Measurements from ENCODE around the gene MN1.

The MN1 gene

GRCh38 chr22:27799827-27800249 is 1.7 kb downstream of the MN1 start:
- Histone ChIP-seq H3K9me3 (ENCODE audit: control insufficient read depth, insufficient read depth, low read length) (no peaks in the 10 kb centered on the region), H3K27me3 (ENCODE audit: control insufficient read depth, insufficient read depth, low read length) (peaks cover 50% of the 10 kb centered on the region), H3K27ac (ENCODE audit: low read length) (no peak overlapping the region), H3K36me3 (ENCODE audit: control insufficient read depth, insufficient read depth, low read length) (no peaks in the 10 kb centered on the region), H3K4me3 (ENCODE audit: low read length) (no peak overlapping the region), H3K4me1 (ENCODE audit: control insufficient read depth, insufficient read depth, low read length) (peaks cover 13% of the 10 kb centered on the region)
- DNase-seq (ENCODE audit: low read depth, low spot score), result no peak
- WGBS (ENCODE audit: insufficient coverage, insufficient read length), result no CpG with 5 or more reads among the region's 40 CpGs

DNA sequence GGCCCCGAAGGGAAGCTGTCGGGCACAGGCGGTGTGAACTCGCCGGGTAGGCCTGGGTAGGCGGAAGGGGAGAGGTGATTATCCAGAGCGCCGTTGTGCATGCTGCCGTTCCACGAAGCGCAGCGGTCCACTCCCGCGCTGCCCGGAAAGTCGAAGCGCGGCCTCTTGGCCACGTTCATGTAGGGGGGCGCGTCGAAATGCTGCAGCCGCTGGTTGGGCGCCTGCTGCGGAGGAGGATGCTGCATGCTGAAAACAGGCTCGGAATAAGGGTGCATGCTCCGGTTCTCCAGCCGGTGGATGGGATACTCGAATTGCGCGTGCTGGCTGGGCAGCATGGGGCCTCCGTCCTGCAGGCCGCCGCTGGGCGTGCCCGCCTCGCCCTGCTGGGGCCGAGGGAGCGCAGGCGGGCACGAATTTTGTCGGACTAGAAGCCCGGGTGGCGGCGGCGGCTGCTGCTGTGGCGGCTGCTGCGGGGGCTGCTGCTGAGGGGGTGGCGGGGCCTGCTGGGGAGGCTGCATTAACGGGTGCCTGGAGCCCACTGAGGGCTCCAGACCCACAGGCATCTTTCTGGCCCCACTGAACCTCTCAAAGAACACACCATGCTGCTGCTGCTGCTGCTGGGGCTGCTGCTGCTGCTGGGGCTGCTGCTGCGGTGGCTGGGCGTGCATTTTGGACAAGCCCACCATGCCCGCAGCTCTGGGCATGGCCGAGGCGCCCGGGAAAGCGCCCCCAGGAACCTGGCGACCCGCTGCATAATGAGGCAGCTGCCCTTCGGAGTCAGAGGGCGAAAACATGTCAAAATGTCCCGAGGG is 2.3 kb downstream of the MN1 start:
- whole genome bisulfite sequencing (ENCODE audit: insufficient coverage, insufficient read length), result no CpG with 5 or more reads among the region's 62 CpGs
- H3K9me3 ChIP-seq (ENCODE audit: control insufficient read depth, insufficient read depth, low read length), result no peaks in the 10 kb centered on the region
- DNase-seq (ENCODE audit: low read depth, low spot score), result no peak
- no peaks in the 10 kb centered on the region for H3K36me3 ChIP-seq (ENCODE audit: control insufficient read depth, insufficient read depth, low read length)
- no peak overlapping the region for H3K4me3 ChIP-seq (ENCODE audit: low read length)
- no peak overlapping the region for H3K27ac ChIP-seq (ENCODE audit: low read length)
- peaks cover 13% of the 10 kb centered on the region for H3K4me1 ChIP-seq (ENCODE audit: control insufficient read depth, insufficient read depth, low read length)
- peaks cover 50% of the 10 kb centered on the region for H3K27me3 ChIP-seq (ENCODE audit: control insufficient read depth, insufficient read depth, low read length)

- WGBS (ENCODE audit: insufficient coverage, insufficient read length), result no CpG with 5 or more reads among the region's 44 CpGs
- Histone ChIP-seq H3K4me1 (ENCODE audit: control insufficient read depth, insufficient read depth, low read length) (peaks cover 14% of the 10 kb centered on the region), H3K27me3 (ENCODE audit: control insufficient read depth, insufficient read depth, low read length) (peaks cover 50% of the 10 kb centered on the region), H3K4me3 (ENCODE audit: low read length) (no peak overlapping the region), H3K36me3 (ENCODE audit: control insufficient read depth, insufficient read depth, low read length) (no peaks in the 10 kb centered on the region), H3K9me3 (ENCODE audit: control insufficient read depth, insufficient read depth, low read length) (no peaks in the 10 kb centered on the region), H3K27ac (ENCODE audit: low read length) (no peak overlapping the region)
- DNase-seq (ENCODE audit: low read depth, low spot score), result no peak
Observed at GRCh38 chr22:27798511-27799014, 3.0 kb downstream of the MN1 start.

- no peak for DNase-seq (ENCODE audit: low read depth, low spot score)
- no peaks in the 10 kb centered on the region for H3K36me3 ChIP-seq (ENCODE audit: control insufficient read depth, insufficient read depth, low read length)
- H3K4me3 ChIP-seq (ENCODE audit: low read length), result no peak overlapping the region; the same call in 1 of the 2 replicates
- no peak overlapping the region for H3K27ac ChIP-seq (ENCODE audit: low read length)
- H3K9me3 ChIP-seq (ENCODE audit: control insufficient read depth, insufficient read depth, low read length), result no peaks in the 10 kb centered on the region
- peaks cover 14% of the 10 kb centered on the region for H3K4me1 ChIP-seq (ENCODE audit: control insufficient read depth, insufficient read depth, low read length)
- no CpG with 5 or more reads among the region's 86 CpGs for WGBS (ENCODE audit: insufficient coverage, insufficient read length)
- peaks cover 48% of the 10 kb centered on the region for H3K27me3 ChIP-seq (ENCODE audit: control insufficient read depth, insufficient read depth, low read length)
Observed at GRCh38 chr22:27797520-27798391, 3.8 kb downstream of the MN1 start.

DNA sequence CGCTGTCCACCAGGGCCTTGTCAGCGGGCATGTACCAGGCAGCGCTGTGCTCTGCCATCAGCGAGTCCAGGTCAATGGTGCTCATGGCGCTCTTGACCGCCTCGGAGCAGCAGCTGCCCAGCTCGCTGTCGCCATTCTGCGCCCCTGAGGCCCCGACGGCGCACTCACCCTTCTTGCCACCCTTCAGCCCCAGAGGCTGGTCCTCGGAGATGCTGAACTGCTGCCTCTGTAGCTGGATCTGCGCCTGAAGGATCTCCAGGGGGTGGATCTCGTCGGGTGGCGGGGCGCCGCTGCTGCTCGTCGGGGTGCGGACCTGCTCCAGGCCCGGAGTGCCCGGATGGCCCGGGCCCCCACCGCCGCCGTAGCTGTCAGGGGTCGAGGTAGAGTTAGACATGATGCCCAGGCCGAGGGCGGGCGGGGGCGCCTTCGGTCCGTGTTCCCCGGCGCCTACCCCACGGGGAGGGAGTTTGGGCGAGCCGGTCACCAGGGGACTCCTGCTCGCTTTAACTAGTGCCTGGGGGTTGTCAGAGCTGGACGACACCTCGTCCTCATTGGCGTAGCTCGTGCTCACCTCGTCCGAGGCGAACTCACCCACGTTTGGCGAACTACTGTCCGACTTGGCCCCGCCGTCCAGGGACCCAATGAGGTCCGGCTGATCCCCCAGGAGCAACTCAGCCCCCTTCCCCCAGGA is 4.6 kb downstream of the MN1 start:
- peaks cover 42% of the 10 kb centered on the region for H3K27me3 ChIP-seq (ENCODE audit: control insufficient read depth, insufficient read depth, low read length)
- no peaks in the 10 kb centered on the region for H3K36me3 ChIP-seq (ENCODE audit: control insufficient read depth, insufficient read depth, low read length)
- no CpG with 5 or more reads among the region's 55 CpGs for WGBS (ENCODE audit: insufficient coverage, insufficient read length)
- no peak for DNase-seq (ENCODE audit: low read depth, low spot score)
- H3K27ac ChIP-seq (ENCODE audit: low read length), result no peak overlapping the region
- no peaks in the 10 kb centered on the region for H3K9me3 ChIP-seq (ENCODE audit: control insufficient read depth, insufficient read depth, low read length)
- H3K4me3 ChIP-seq (ENCODE audit: low read length), result peak overlapping the region; percentile 3; the same call in 1 of the 2 replicates
- peaks cover 14% of the 10 kb centered on the region for H3K4me1 ChIP-seq (ENCODE audit: control insufficient read depth, insufficient read depth, low read length)

DNA sequence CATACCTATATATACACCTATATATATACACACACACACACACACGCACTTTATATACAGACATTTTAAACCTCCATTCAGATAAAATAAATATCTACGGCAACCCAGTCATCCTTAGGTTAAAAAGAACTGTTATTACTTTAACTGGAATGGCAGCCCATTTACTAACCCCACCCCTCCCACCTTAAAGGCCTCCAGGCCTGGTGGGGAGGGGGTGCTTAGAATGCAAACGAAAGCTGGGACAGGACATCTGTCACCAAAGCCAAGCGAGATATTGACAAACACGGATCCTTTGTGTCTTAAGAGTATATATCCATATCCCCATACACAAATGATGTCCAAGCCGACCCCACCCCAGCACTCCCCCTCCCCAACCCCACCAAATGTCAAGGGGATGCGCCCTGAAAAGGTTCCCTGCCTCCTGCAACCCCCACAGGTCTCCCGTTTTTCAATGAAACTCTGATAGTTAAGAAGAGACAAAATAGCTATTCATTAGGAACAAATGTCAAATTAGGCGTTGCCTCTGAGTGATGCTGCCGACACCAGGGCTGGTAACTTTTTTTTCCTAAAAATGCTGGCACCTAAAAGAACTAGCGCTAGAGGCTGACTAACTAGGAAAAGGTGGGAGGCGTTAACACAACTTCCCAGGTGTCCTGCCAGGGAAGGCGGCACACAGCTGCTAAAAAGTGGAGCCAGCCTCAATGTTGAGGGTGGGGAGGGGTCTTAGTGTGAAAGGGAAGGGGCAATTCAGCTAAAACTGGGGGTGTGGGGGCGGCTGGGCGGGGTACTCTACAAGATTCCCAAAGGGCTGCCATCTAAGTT is 5.6 kb downstream of the MN1 start:
- H3K4me3 ChIP-seq (ENCODE audit: low read length), result no peak overlapping the region
- no CpG with 5 or more reads among the region's 15 CpGs for WGBS (ENCODE audit: insufficient coverage, insufficient read length)
- no peaks in the 10 kb centered on the region for H3K9me3 ChIP-seq (ENCODE audit: control insufficient read depth, insufficient read depth, low read length)
- no peak for DNase-seq (ENCODE audit: low read depth, low spot score)
- H3K27ac ChIP-seq (ENCODE audit: low read length), result no peak overlapping the region
- H3K4me1 ChIP-seq (ENCODE audit: control insufficient read depth, insufficient read depth, low read length), result peaks cover 19% of the 10 kb centered on the region
- H3K27me3 ChIP-seq (ENCODE audit: control insufficient read depth, insufficient read depth, low read length), result peaks cover 44% of the 10 kb centered on the region
- H3K36me3 ChIP-seq (ENCODE audit: control insufficient read depth, insufficient read depth, low read length), result no peaks in the 10 kb centered on the region

- Histone ChIP-seq H3K27me3 (ENCODE audit: control insufficient read depth, insufficient read depth, low read length) (peaks cover 43% of the 10 kb centered on the region), H3K4me1 (ENCODE audit: control insufficient read depth, insufficient read depth, low read length) (peaks cover 24% of the 10 kb centered on the region), H3K36me3 (ENCODE audit: control insufficient read depth, insufficient read depth, low read length) (no peaks in the 10 kb centered on the region), H3K9me3 (ENCODE audit: control insufficient read depth, insufficient read depth, low read length) (no peaks in the 10 kb centered on the region), H3K27ac (ENCODE audit: low read length) (no peak overlapping the region), H3K4me3 (ENCODE audit: low read length) (0 out of 2 replicates have a peak overlapping the region, but pooled peaks have one; percentile 2)
- no peak for DNase-seq (ENCODE audit: low read depth, low spot score)
- no CpG with 5 or more reads among the region's 14 CpGs for WGBS (ENCODE audit: insufficient coverage, insufficient read length)
Observed at GRCh38 chr22:27795053-27795452, 6.5 kb downstream of the MN1 start.

DNA sequence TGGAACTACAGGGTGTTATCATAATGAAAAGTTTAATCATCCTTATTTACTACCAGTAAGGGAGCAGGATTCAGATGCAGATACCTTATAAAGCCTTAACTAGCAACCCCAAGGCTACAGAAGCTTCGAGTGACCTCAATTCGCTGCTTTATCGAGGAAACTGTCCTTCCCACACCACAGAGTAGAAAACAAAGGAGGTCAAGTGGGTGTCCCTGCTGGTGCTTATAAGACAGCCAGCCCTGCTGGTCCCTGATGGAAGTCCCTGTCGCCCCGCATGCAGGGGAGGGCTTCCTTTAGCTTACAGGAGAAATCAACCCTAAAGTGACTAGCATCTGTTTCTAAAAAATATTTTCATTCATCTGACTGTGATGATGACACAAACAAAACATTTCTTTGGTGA is 7.3 kb downstream of the MN1 start:
- no CpG with 5 or more reads among the region's 5 CpGs for WGBS (ENCODE audit: insufficient coverage, insufficient read length)
- H3K27me3 ChIP-seq (ENCODE audit: control insufficient read depth, insufficient read depth, low read length), result peaks cover 36% of the 10 kb centered on the region
- no peak overlapping the region for H3K4me3 ChIP-seq (ENCODE audit: low read length)
- H3K4me1 ChIP-seq (ENCODE audit: control insufficient read depth, insufficient read depth, low read length), result peaks cover 21% of the 10 kb centered on the region
- no peak overlapping the region for H3K27ac ChIP-seq (ENCODE audit: low read length)
- H3K36me3 ChIP-seq (ENCODE audit: control insufficient read depth, insufficient read depth, low read length), result no peaks in the 10 kb centered on the region
- H3K9me3 ChIP-seq (ENCODE audit: control insufficient read depth, insufficient read depth, low read length), result no peaks in the 10 kb centered on the region
- no peak for DNase-seq (ENCODE audit: low read depth, low spot score)

DNA sequence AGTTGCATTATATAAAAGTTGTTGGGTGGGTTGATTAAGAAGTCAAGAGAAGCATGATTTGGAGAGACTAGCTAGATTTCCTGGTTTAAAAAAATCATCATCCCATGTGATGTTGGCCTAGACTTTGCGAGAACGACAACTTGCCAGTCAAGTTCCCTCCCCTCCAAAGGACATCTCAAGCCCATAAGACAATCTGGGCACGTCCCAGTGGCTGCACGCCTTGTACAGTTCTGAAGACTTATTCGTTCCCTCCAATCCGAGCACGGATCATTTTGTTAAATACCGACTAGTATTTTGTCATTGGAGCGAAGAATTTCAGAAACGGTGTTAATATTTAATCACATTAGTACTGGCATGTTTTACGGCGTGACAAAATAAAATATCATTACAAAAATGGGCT is 8.0 kb downstream of the MN1 start:
- no peak for DNase-seq (ENCODE audit: low read depth, low spot score)
- Histone ChIP-seq H3K36me3 (ENCODE audit: control insufficient read depth, insufficient read depth, low read length) (no peaks in the 10 kb centered on the region), H3K4me1 (ENCODE audit: control insufficient read depth, insufficient read depth, low read length) (peaks cover 19% of the 10 kb centered on the region), H3K4me3 (ENCODE audit: low read length) (no peak overlapping the region), H3K9me3 (ENCODE audit: control insufficient read depth, insufficient read depth, low read length) (no peaks in the 10 kb centered on the region), H3K27ac (ENCODE audit: low read length) (no peak overlapping the region), H3K27me3 (ENCODE audit: control insufficient read depth, insufficient read depth, low read length) (peaks cover 30% of the 10 kb centered on the region)
- WGBS (ENCODE audit: insufficient coverage, insufficient read length), result no CpG with 5 or more reads among the region's 12 CpGs
